HCT116 (cell line): ENCODE results near the gene MYCBP.

Experiments
- CEBPB ChIP-seq: IDR thresholded peaks from 2 replicates; pipeline ENCODE4 v1.6.1; 2012; ENCODE audit warnings: low read depth
- EGR1 ChIP-seq: IDR thresholded peaks from 2 replicates; pipeline ENCODE4 v1.6.1; 2012; ENCODE audit warnings: low read depth
- EZH2 ChIP-seq: fragments of 200-600 bp; sonication (generic); IDR thresholded peaks from 2 replicates; pipeline ENCODE4 v1.6.1; 2017; ENCODE audit warnings: antibody characterized with exemption, mixed run types
- EZH2phosphoT487 ChIP-seq: fragments of 200-600 bp; IDR thresholded peaks from 2 replicates; pipeline ENCODE4 v1.6.1; 2018; ENCODE audit warnings: antibody characterized with exemption, borderline replicate concordance
- JUND ChIP-seq: IDR thresholded peaks from 2 replicates; pipeline ENCODE4 v1.6.1; 2012
- POLR2A ChIP-seq: IDR thresholded peaks from 2 replicates; pipeline ENCODE4 v1.7.0; 2011; ENCODE audit warnings: borderline replicate concordance; ENCODE audit not compliant: insufficient read depth, insufficient read length; ENCODE audit errors: extremely low read depth
- SIN3A ChIP-seq: IDR thresholded peaks from 2 replicates; pipeline ENCODE4 v1.6.1; 2012; ENCODE audit warnings: low read depth
- ZNF274 ChIP-seq: fragments of 200-500 bp; sonication (Bioruptor generic); IDR thresholded peaks from 2 replicates; pipeline ENCODE4 v1.6.1; 2014; ENCODE audit warnings: mild to moderate bottlenecking, low read depth, low read length, inconsistent platforms
- TF ChIP-seq, protein P1 (sequence below), 3 experiments: fragments of 200-600 bp in 1 of 3; sonication (generic) in 1 of 3; IDR thresholded peaks in 2 of 3; conservative IDR thresholded peaks in 1 of 3; 2 replicates each; pipeline ENCODE4 v1.5.1; 2012 to 2017; ENCODE audit warnings: low read depth in 2 of 3, low read length in 2 of 3, antibody characterized with exemption in 1 of 3, borderline replicate concordance in 1 of 3, control low read depth in 1 of 3, mild to moderate bottlenecking in 1 of 3, mixed read lengths in 1 of 3, mixed run types in 1 of 3, moderate library complexity in 1 of 3; ENCODE audit not compliant: insufficient read depth in 1 of 3
- TF ChIP-seq, protein P2 (sequence below): IDR thresholded peaks from 2 replicates; pipeline ENCODE4 v1.6.1; 2012; ENCODE audit warnings: low read depth
- TF ChIP-seq, protein P3 (sequence below): IDR thresholded peaks from 2 replicates; pipeline ENCODE4 v1.6.1; 2012
- TF ChIP-seq, protein P4 (sequence below): IDR thresholded peaks from 2 replicates; pipeline ENCODE4 v1.6.1; 2011; ENCODE audit warnings: mild to moderate bottlenecking, low read length, moderate library complexity; ENCODE audit not compliant: insufficient replicate concordance; ENCODE audit errors: extremely low read depth

DNA sequence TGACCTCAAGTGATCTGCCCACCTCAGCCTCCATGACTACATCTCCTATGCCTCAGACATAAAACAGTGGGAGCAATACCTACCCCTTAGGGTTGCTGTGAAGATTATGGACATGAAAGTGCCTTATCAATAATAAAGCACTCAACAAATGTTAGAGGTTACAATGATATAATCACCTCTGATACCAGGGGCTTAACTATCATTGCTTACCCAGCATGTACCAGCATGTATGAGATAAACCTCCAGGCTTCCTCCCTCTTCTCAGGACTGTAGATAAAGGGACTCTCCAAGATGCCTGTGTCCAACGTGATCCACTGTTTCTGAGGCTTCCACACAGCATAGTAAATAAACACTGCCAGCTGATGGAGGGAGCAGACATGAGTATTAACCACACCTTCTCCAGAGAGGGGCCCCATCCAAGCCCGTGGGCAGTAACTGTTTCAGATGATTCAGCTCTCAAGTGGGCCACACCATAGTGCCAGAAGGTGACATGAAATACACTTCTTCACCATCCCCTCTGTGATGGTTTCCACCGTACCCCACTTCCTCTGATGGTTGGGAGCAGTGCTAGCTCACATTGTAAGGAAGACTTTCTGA is 42.3 kb upstream of the MYCBP start:
- TF ChIP-seq, protein P1, sequence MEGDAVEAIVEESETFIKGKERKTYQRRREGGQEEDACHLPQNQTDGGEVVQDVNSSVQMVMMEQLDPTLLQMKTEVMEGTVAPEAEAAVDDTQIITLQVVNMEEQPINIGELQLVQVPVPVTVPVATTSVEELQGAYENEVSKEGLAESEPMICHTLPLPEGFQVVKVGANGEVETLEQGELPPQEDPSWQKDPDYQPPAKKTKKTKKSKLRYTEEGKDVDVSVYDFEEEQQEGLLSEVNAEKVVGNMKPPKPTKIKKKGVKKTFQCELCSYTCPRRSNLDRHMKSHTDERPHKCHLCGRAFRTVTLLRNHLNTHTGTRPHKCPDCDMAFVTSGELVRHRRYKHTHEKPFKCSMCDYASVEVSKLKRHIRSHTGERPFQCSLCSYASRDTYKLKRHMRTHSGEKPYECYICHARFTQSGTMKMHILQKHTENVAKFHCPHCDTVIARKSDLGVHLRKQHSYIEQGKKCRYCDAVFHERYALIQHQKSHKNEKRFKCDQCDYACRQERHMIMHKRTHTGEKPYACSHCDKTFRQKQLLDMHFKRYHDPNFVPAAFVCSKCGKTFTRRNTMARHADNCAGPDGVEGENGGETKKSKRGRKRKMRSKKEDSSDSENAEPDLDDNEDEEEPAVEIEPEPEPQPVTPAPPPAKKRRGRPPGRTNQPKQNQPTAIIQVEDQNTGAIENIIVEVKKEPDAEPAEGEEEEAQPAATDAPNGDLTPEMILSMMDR (IDR thresholded peaks at IDR 0.05 in 2 of 3, conservative IDR thresholded peaks at IDR 0.05 in 1 of 3; ENCODE audit: borderline replicate concordance in 1 of 3, insufficient read depth in 1 of 3, low read depth in 2 of 3, low read length in 2 of 3) = no peak
- TF ChIP-seq, protein P2, sequence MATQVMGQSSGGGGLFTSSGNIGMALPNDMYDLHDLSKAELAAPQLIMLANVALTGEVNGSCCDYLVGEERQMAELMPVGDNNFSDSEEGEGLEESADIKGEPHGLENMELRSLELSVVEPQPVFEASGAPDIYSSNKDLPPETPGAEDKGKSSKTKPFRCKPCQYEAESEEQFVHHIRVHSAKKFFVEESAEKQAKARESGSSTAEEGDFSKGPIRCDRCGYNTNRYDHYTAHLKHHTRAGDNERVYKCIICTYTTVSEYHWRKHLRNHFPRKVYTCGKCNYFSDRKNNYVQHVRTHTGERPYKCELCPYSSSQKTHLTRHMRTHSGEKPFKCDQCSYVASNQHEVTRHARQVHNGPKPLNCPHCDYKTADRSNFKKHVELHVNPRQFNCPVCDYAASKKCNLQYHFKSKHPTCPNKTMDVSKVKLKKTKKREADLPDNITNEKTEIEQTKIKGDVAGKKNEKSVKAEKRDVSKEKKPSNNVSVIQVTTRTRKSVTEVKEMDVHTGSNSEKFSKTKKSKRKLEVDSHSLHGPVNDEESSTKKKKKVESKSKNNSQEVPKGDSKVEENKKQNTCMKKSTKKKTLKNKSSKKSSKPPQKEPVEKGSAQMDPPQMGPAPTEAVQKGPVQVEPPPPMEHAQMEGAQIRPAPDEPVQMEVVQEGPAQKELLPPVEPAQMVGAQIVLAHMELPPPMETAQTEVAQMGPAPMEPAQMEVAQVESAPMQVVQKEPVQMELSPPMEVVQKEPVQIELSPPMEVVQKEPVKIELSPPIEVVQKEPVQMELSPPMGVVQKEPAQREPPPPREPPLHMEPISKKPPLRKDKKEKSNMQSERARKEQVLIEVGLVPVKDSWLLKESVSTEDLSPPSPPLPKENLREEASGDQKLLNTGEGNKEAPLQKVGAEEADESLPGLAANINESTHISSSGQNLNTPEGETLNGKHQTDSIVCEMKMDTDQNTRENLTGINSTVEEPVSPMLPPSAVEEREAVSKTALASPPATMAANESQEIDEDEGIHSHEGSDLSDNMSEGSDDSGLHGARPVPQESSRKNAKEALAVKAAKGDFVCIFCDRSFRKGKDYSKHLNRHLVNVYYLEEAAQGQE = no peak
- TF ChIP-seq, protein P3, sequence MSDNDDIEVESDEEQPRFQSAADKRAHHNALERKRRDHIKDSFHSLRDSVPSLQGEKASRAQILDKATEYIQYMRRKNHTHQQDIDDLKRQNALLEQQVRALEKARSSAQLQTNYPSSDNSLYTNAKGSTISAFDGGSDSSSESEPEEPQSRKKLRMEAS = no peak
- TF ChIP-seq EZH2 (no peak), JUND (no peak), POLR2A (no peak), ZNF274 (no peak), CEBPB (no peak), SIN3A (no peak), EZH2phosphoT487 (no peak), EGR1 (no peak)
- TF ChIP-seq, protein P4, sequence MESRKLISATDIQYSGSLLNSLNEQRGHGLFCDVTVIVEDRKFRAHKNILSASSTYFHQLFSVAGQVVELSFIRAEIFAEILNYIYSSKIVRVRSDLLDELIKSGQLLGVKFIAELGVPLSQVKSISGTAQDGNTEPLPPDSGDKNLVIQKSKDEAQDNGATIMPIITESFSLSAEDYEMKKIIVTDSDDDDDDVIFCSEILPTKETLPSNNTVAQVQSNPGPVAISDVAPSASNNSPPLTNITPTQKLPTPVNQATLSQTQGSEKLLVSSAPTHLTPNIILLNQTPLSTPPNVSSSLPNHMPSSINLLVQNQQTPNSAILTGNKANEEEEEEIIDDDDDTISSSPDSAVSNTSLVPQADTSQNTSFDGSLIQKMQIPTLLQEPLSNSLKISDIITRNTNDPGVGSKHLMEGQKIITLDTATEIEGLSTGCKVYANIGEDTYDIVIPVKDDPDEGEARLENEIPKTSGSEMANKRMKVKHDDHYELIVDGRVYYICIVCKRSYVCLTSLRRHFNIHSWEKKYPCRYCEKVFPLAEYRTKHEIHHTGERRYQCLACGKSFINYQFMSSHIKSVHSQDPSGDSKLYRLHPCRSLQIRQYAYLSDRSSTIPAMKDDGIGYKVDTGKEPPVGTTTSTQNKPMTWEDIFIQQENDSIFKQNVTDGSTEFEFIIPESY = no peak
